ENCODE measurements around the gene TYSND1.

TYSND1 gene

GRCh38 chr10:70190102-70190501 is 43.6 kb upstream of the TYSND1 start:
- H3K9me3 ChIP-seq (ENCODE audit: insufficient read depth, low read length), result no peaks in the 10 kb centered on the region
- no peak overlapping the region for H3K4me2 ChIP-seq (ENCODE audit: low read depth, low read length, poor library complexity, severe bottlenecking)
- no peak for TF ChIP-seq EZH2phosphoT487 (conservative IDR thresholded peaks at IDR 0.05; ENCODE audit: low read length)
- TF ChIP-seq, protein P1, sequence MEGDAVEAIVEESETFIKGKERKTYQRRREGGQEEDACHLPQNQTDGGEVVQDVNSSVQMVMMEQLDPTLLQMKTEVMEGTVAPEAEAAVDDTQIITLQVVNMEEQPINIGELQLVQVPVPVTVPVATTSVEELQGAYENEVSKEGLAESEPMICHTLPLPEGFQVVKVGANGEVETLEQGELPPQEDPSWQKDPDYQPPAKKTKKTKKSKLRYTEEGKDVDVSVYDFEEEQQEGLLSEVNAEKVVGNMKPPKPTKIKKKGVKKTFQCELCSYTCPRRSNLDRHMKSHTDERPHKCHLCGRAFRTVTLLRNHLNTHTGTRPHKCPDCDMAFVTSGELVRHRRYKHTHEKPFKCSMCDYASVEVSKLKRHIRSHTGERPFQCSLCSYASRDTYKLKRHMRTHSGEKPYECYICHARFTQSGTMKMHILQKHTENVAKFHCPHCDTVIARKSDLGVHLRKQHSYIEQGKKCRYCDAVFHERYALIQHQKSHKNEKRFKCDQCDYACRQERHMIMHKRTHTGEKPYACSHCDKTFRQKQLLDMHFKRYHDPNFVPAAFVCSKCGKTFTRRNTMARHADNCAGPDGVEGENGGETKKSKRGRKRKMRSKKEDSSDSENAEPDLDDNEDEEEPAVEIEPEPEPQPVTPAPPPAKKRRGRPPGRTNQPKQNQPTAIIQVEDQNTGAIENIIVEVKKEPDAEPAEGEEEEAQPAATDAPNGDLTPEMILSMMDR (IDR thresholded peaks at IDR 0.05; ENCODE audit: insufficient read depth, low read length, poor library complexity, severe bottlenecking), result no peak
- H3K9me2 ChIP-seq (replicated peaks; ENCODE audit: insufficient read depth, low read length), result no peaks in the 10 kb centered on the region
- H3K79me2 ChIP-seq (ENCODE audit: insufficient read depth, low read length), result no peaks in the 10 kb centered on the region
- H3K36me3 ChIP-seq (ENCODE audit: low read length), result no peaks in the 10 kb centered on the region
- 0 out of 2 replicates have a peak, but pooled peaks cover 8% of the 10 kb centered on the region for H3F3A ChIP-seq (ENCODE audit: insufficient read depth)
- H4K20me1 ChIP-seq (ENCODE audit: low read depth, low read length), result no peaks in the 10 kb centered on the region
- H3K27me3 ChIP-seq (ENCODE audit: low read length), result no peaks in the 10 kb centered on the region
- H2AFZ ChIP-seq (ENCODE audit: low read depth, low read length, severe bottlenecking), result no peak overlapping the region
- no peak overlapping the region for H3K9ac ChIP-seq (ENCODE audit: low read length)
- no peak overlapping the region for H3K27ac ChIP-seq (ENCODE audit: low read depth, low read length)
- no peak overlapping the region for H3K4me3 ChIP-seq (ENCODE audit: insufficient read depth, low read length, poor library complexity, severe bottlenecking)

- Histone ChIP-seq H3K9me2 (replicated peaks; ENCODE audit: insufficient read depth, low read length) (no peaks in the 10 kb centered on the region), H4K20me1 (ENCODE audit: low read depth, low read length) (no peaks in the 10 kb centered on the region), H3K4me3 (ENCODE audit: insufficient read depth, low read length, poor library complexity, severe bottlenecking) (no peak overlapping the region), H3K9me3 (ENCODE audit: insufficient read depth, low read length) (no peaks in the 10 kb centered on the region), H3K4me2 (ENCODE audit: low read depth, low read length, poor library complexity, severe bottlenecking) (no peak overlapping the region), H2AFZ (ENCODE audit: low read depth, low read length, severe bottlenecking) (no peak overlapping the region), H3K27me3 (ENCODE audit: low read length) (no peaks in the 10 kb centered on the region), H3K9ac (ENCODE audit: low read length) (no peak overlapping the region), H3F3A (ENCODE audit: insufficient read depth) (0 out of 2 replicates have a peak, but pooled peaks cover under 1% of the 10 kb centered on the region), H3K36me3 (ENCODE audit: low read length) (no peaks in the 10 kb centered on the region), H3K79me2 (ENCODE audit: insufficient read depth, low read length) (no peaks in the 10 kb centered on the region), H3K27ac (ENCODE audit: low read depth, low read length) (no peak overlapping the region)
- TF ChIP-seq, protein P1 (IDR thresholded peaks at IDR 0.05; ENCODE audit: insufficient read depth, low read length, poor library complexity, severe bottlenecking), result no peak
- TF ChIP-seq EZH2phosphoT487 (conservative IDR thresholded peaks at IDR 0.05; ENCODE audit: low read length), result no peak
Measured at GRCh38 chr10:70188768-70189167, 42.3 kb upstream of the TYSND1 start.

DNA sequence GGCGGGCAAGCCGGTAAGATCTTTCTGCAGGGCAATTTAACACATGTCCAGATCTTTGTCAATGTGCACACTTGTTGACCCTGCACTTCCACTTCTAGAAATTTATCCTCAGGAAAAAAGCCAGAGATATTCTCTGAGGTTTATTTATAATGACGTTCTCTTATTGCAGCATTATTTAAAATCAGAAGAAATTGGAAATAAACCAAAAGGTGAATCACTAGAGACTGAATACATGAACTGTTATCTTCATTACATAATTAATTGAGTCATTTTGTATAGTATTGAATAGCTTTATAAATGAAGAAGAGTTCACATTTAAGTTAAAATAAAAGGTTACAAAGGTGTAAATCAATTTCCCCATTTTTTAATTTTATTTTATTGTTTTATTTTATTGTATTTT is 40.1 kb upstream of the TYSND1 start:
- TF ChIP-seq, protein P1 (IDR thresholded peaks at IDR 0.05; ENCODE audit: insufficient read depth, low read length, poor library complexity, severe bottlenecking), result no peak
- no peak for TF ChIP-seq EZH2phosphoT487 (conservative IDR thresholded peaks at IDR 0.05; ENCODE audit: low read length)
- H3K9me2 ChIP-seq (replicated peaks; ENCODE audit: insufficient read depth, low read length), result no peaks in the 10 kb centered on the region
- no peak overlapping the region for H3K9ac ChIP-seq (ENCODE audit: low read length)
- no peak overlapping the region for H3K4me3 ChIP-seq (ENCODE audit: insufficient read depth, low read length, poor library complexity, severe bottlenecking)
- H3K79me2 ChIP-seq (ENCODE audit: insufficient read depth, low read length), result no peaks in the 10 kb centered on the region
- no peak overlapping the region for H3K27ac ChIP-seq (ENCODE audit: low read depth, low read length)
- H3K27me3 ChIP-seq (ENCODE audit: low read length), result no peaks in the 10 kb centered on the region
- H4K20me1 ChIP-seq (ENCODE audit: low read depth, low read length), result no peaks in the 10 kb centered on the region
- no peaks in the 10 kb centered on the region for H3F3A ChIP-seq (ENCODE audit: insufficient read depth)
- H3K36me3 ChIP-seq (ENCODE audit: low read length), result no peaks in the 10 kb centered on the region
- H2AFZ ChIP-seq (ENCODE audit: low read depth, low read length, severe bottlenecking), result no peak overlapping the region
- no peaks in the 10 kb centered on the region for H3K9me3 ChIP-seq (ENCODE audit: insufficient read depth, low read length)
- no peak overlapping the region for H3K4me2 ChIP-seq (ENCODE audit: low read depth, low read length, poor library complexity, severe bottlenecking)

Measured in SU-DHL-6 (cell line).